ENCODE results near the gene CTNND2.

The CTNND2 gene

GRCh38 chr5:10985721-10986110 is 918.5 kb downstream of the CTNND2 start:
- DNase-seq (ENCODE audit: low read depth): no peak

GRCh38 chr5:10985091-10985720 is 919.0 kb downstream of the CTNND2 start:
- DNase-seq (ENCODE audit: low read depth): no peak

GRCh38 chr5:10984021-10984715 is 920.1 kb downstream of the CTNND2 start:
- DNase-seq (ENCODE audit: low read depth): no peak

GRCh38 chr5:10982626-10983025 is 921.6 kb downstream of the CTNND2 start:
- DNase-seq (ENCODE audit: low read depth): no peak

- no peak for DNase-seq (ENCODE audit: low read depth)
Observed at GRCh38 chr5:10981932-10982331, 922.3 kb downstream of the CTNND2 start.

- DNase-seq (ENCODE audit: low read depth): no peak
Observed at GRCh38 chr5:10977011-10977410, 927.2 kb downstream of the CTNND2 start.

- DNase-seq (ENCODE audit: low read depth): no peak
Observed at GRCh38 chr5:10975945-10976344, 928.3 kb downstream of the CTNND2 start.

GRCh38 chr5:10974850-10975249 is 929.4 kb downstream of the CTNND2 start:
- DNase-seq (ENCODE audit: low read depth): no peak

GRCh38 chr5:10973316-10973715 is 930.9 kb downstream of the CTNND2 start:
- DNase-seq (ENCODE audit: low read depth): no peak

GRCh38 chr5:10969684-10970180 is 934.5 kb downstream of the CTNND2 start:
- no peak for DNase-seq (ENCODE audit: low read depth)

- DNase-seq (ENCODE audit: low read depth): no peak
Observed at GRCh38 chr5:10964806-10965205, 939.4 kb downstream of the CTNND2 start.

- no peak for DNase-seq (ENCODE audit: low read depth)
Observed at GRCh38 chr5:10958728-10959127, 945.5 kb downstream of the CTNND2 start.

GRCh38 chr5:10949856-10950630 is 954.2 kb downstream of the CTNND2 start:
- no peak for DNase-seq (ENCODE audit: low read depth)

- no peak for DNase-seq (ENCODE audit: low read depth)
Observed at GRCh38 chr5:10946050-10946449, 958.2 kb downstream of the CTNND2 start.

GRCh38 chr5:10941900-10942299 is 962.3 kb downstream of the CTNND2 start:
- no peak for DNase-seq (ENCODE audit: low read depth)

GRCh38 chr5:10936081-10936855 is 968.0 kb downstream of the CTNND2 start:
- DNase-seq (ENCODE audit: low read depth): no peak

GRCh38 chr5:10935536-10935935 is 968.7 kb downstream of the CTNND2 start:
- DNase-seq (ENCODE audit: low read depth): no peak

GRCh38 chr5:10934783-10935355 is 969.4 kb downstream of the CTNND2 start:
- no peak for DNase-seq (ENCODE audit: low read depth)

GRCh38 chr5:10933121-10933520 is 971.1 kb downstream of the CTNND2 start:
- no peak for DNase-seq (ENCODE audit: low read depth)

GRCh38 chr5:10932426-10932825 is 971.8 kb downstream of the CTNND2 start:
- DNase-seq (ENCODE audit: low read depth): no peak

- no peak for DNase-seq (ENCODE audit: low read depth)
Observed at GRCh38 chr5:10927608-10928007, 976.6 kb downstream of the CTNND2 start.

- DNase-seq (ENCODE audit: low read depth): no peak
Observed at GRCh38 chr5:10923310-10923709, 980.9 kb downstream of the CTNND2 start.
